Right kidney (tissue), 1 donor: ENCODE results near the gene PDSS2.
A peak's percentile ranks its signal among the peaks of the same experiment; 100 is the strongest.
"Not testable (repeated sequence)": the region's sequence is repeated elsewhere in the genome, so short reads cannot be mapped to it uniquely, and the experiment has no call there.

Experiments
- DNase-seq: peaks from one replicate; pipeline ENCODE4 v3.0.0-alpha.2; 2016

The PDSS2 gene

GRCh38 chr6:107164299-107164698 is 295.1 kb downstream of the PDSS2 start:
- DNase-seq: not testable (repeated sequence)

- DNase-seq: no peak
Measured at GRCh38 chr6:107161521-107161920, 297.8 kb downstream of the PDSS2 start.

- DNase-seq: no peak
Measured at GRCh38 chr6:107156617-107157016, 302.7 kb downstream of the PDSS2 start.

GRCh38 chr6:107154801-107155160 is 304.6 kb downstream of the PDSS2 start:
- DNase-seq: peak; percentile 40

GRCh38 chr6:107154131-107154800 is 305.1 kb downstream of the PDSS2 start:
- DNase-seq: peak; percentile 39

- DNase-seq: peak; percentile 31
Measured at GRCh38 chr6:107152638-107153430, 306.5 kb downstream of the PDSS2 start.

- no peak for DNase-seq
Measured at GRCh38 chr6:107144666-107145065, 314.7 kb downstream of the PDSS2 start.

- no peak for DNase-seq
Measured at GRCh38 chr6:107144014-107144413, 315.4 kb downstream of the PDSS2 start.

- no peak for DNase-seq
Measured at GRCh38 chr6:107140581-107140980, 318.8 kb downstream of the PDSS2 start.

GRCh38 chr6:107136324-107136723 is 323.0 kb downstream of the PDSS2 start:
- not testable (repeated sequence) for DNase-seq

- DNase-seq: not testable (repeated sequence)
Measured at GRCh38 chr6:107135048-107135680, 324.2 kb downstream of the PDSS2 start.

- peak; percentile 55 for DNase-seq
Measured at GRCh38 chr6:107132330-107132954, 326.9 kb downstream of the PDSS2 start.

GRCh38 chr6:107129370-107129925 is 329.9 kb downstream of the PDSS2 start:
- DNase-seq: no peak

- DNase-seq: no peak
Measured at GRCh38 chr6:107128577-107128976, 330.8 kb downstream of the PDSS2 start.

- DNase-seq: no peak
Measured at GRCh38 chr6:107128175-107128574, 331.2 kb downstream of the PDSS2 start.

GRCh38 chr6:107125771-107126170 is 333.6 kb downstream of the PDSS2 start:
- no peak for DNase-seq

- no peak for DNase-seq
Measured at GRCh38 chr6:107124934-107125348, 334.4 kb downstream of the PDSS2 start.

GRCh38 chr6:107123501-107123900 is 335.9 kb downstream of the PDSS2 start:
- no peak for DNase-seq

GRCh38 chr6:107122748-107123147 is 336.6 kb downstream of the PDSS2 start:
- no peak for DNase-seq

GRCh38 chr6:107121964-107122495 is 337.3 kb downstream of the PDSS2 start:
- no peak for DNase-seq

- DNase-seq: no peak
Measured at GRCh38 chr6:107121266-107121665, 338.1 kb downstream of the PDSS2 start.

- DNase-seq: no peak
Measured at GRCh38 chr6:107120404-107120803, 339.0 kb downstream of the PDSS2 start.
